Choroid plexus epithelial cell (primary cell): ENCODE measurements around the gene TMPRSS6.

ENCODE experiments used
- DNase-seq: peaks from one replicate; pipeline ENCODE4 v3.0.0-alpha.2; 2010; ENCODE audit warnings: low read depth
- H3K4me3 ChIP-seq: 2 replicates; pipeline ENCODE4 v1.5.1; 2011; ENCODE audit warnings: low read depth, mild to moderate bottlenecking, control low read depth, low read length, moderate library complexity
- TF ChIP-seq, protein P1 (sequence below): conservative IDR thresholded peaks from 2 replicates; pipeline ENCODE4 v1.5.1; 2011; ENCODE audit warnings: low read depth, mild to moderate bottlenecking, control low read depth, inconsistent platforms, low read length, moderate library complexity

The TMPRSS6 gene

DNA sequence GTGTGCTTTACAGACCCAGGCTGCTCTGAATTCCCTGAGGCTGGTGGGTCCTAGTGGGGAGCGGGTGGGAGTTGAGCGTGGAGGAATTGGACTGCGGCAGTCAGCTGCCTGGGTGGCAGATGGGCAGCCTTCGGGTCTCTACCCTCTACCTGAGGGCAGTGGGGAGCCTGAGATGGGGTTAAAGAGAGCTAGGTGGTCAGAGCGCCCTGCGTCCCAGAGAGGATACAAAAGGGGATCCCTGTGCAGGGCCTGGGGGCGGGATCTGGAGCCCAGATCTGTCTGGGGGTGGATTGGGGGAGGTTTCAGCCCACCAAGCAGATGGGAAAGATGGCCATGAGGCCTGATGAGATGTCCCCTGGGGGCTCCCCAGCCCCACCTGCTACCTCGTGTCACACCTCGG is 39.8 kb downstream of the TMPRSS6 start:
- TF ChIP-seq, protein P1, sequence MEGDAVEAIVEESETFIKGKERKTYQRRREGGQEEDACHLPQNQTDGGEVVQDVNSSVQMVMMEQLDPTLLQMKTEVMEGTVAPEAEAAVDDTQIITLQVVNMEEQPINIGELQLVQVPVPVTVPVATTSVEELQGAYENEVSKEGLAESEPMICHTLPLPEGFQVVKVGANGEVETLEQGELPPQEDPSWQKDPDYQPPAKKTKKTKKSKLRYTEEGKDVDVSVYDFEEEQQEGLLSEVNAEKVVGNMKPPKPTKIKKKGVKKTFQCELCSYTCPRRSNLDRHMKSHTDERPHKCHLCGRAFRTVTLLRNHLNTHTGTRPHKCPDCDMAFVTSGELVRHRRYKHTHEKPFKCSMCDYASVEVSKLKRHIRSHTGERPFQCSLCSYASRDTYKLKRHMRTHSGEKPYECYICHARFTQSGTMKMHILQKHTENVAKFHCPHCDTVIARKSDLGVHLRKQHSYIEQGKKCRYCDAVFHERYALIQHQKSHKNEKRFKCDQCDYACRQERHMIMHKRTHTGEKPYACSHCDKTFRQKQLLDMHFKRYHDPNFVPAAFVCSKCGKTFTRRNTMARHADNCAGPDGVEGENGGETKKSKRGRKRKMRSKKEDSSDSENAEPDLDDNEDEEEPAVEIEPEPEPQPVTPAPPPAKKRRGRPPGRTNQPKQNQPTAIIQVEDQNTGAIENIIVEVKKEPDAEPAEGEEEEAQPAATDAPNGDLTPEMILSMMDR = no peak
- no peak overlapping the region for H3K4me3 ChIP-seq
- no peak for DNase-seq

DNA sequence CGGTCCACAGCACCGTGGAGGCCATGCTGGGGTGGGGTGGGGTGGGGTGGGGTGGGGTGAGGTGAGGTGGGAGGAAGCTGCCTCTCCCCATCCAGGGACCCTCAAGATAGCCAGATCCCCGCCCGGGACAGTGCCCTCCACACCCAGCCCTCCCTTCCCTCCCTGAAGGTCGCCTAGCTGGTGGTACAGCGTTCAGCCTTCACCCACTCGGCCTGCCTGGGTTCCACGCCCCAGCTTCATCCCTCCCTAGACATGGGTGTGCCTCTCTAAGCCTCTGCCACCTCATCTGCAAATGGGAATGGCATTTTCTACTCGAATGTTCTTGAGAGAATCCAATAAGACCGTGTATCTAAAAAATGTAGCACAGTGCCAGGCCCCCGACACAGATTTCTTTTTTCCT is 40.2 kb downstream of the TMPRSS6 start:
- TF ChIP-seq, protein P1 = no peak
- no peak for DNase-seq
- no peak overlapping the region for H3K4me3 ChIP-seq

DNA sequence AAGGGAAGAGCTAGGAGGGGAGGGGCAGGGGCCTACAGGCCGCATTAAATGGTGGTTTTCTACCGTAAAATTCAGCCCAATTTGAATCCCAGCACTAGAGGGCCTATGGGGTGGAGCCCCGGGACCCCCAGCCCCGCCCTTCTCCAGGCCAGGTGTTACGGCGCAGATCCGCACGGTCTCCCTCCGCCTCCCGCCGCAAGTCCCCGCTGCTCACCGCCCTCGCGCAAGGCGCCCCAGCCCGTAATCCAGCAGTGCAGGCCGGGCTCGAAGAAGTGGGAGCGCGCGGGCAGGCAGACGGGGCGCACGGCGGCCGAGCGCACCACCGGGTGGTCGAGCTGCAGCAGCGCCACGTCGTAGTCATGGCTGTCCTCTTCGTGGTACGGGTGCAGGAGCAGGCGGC is 40.7 kb downstream of the TMPRSS6 start:
- TF ChIP-seq, protein P1 = no peak
- DNase-seq = no peak
- H3K4me3 ChIP-seq = no peak overlapping the region

DNA sequence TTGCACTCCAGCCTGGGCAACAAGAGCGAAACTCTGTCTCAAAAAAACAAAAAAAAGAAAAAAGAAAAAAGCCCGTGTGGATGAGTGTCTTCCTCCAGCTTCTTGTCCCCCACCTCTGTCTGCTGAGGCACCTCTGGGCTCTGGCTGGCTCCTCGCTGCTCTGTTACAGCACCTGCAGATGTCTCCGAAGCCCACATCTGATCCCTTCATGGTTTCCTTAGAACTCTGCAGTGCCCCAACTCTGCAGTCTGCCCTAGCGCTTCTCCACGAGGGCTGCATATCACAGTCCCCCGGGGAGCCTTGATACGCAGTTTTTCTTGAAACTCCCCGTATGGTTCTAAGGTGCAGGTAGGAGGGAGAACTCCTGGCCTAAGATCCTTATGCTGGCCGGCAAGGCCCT is 42.1 kb downstream of the TMPRSS6 start:
- TF ChIP-seq, protein P1 = no peak
- no peak for DNase-seq
- H3K4me3 ChIP-seq = no peak overlapping the region

DNA sequence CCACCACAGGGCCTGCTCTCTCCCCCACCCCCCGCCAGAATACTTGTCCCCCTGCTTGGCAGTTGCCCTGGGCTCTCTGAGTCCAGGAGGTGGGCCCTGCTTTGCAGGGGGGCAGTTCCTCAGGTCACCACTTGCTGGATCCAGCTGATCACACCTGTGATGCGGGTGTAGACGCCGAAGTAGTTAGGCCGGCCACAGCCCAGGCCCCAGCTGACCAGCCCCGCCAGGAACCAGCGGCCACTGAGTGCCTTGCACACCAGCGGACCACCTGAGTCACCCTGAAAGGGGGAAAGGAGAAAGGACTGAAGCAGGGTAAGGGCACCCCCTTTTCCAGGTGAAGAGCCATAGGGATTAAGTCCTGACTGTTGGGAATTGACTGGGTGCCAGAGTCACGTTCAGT is 43.6 kb downstream of the TMPRSS6 start:
- H3K4me3 ChIP-seq = no peak overlapping the region
- TF ChIP-seq, protein P1 = no peak
- DNase-seq = no peak

DNA sequence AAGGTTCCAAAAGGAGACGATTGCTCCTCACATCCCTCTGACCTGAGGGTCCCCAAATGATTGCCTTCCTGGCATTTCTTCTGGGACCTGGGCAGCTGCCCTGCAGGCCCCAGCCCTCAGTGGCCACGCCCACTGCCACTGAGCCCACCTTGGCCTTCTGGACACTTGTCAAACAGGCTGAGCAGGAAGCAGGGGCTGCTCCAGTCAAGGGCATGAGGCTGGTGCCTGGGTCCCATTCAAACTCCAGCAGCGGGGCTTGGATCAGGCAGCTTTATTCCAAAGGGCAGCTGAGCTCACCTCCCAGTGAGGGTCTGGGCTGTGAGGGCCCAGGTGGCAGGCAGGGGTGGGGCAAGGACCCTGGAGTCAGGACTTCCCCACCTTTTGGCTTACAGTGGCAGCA is 44.3 kb downstream of the TMPRSS6 start:
- DNase-seq = no peak
- no peak overlapping the region for H3K4me3 ChIP-seq
- TF ChIP-seq, protein P1 = no peak

DNA sequence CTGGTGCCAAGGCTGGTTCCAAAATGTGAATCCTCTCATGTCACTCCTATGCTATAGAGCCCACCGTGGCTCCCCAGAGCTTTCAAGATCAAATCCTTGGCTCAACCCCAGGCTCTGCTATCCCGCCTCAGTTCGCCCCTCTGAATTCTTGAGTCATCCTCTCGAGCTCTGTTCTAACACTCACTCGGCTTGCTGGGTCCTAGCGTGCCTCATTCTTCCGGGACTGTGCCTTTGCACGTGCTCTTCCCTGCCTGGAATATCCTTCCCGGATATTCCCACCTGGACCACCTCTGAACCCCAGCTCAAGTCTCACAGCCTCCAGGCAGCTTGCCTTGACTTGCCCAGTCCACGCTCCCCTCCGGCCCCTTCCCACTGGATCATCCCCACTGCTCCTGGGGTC is 45.0 kb downstream of the TMPRSS6 start:
- DNase-seq = no peak
- H3K4me3 ChIP-seq = no peak overlapping the region

More for the DNA sequence above, 45.0 kb downstream of the TMPRSS6 start:
- TF ChIP-seq, protein P1 = no peak
